GM23338 (cell line): ENCODE results near the gene SUGCT. TPM values are rescaled to one million over a fixed set of nuclear protein-coding genes. Genes with fewer than 3 reads are reported as not detected.

Source experiments
- ATAC-seq: fragments of 200-7000 bp; cut with Tn5 transposase; 3 replicates; pipeline ENCODE4 v1.9.1; 2020
- DNase-seq: peaks from one replicate; pipeline ENCODE4 v3.0.0-alpha.2; 2015; ENCODE audit warnings: low spot score
- H2AFZ ChIP-seq: fragments of 200-600 bp; sonication (generic); 2 replicates; pipeline ENCODE4 v1.8.0; 2016; ENCODE audit warnings: antibody characterized with exemption, mild to moderate bottlenecking, moderate library complexity
- H3F3A ChIP-seq: fragments of 200-600 bp; sonication (generic); replicated peaks from 2 replicates; pipeline ENCODE4 v1.8.0; 2017; ENCODE audit warnings: antibody characterized with exemption, mixed run types, low read depth
- H3K27ac ChIP-seq: fragments of 200-600 bp; sonication (generic); 2 replicates; pipeline ENCODE4 v1.6.1; 2016; ENCODE audit warnings: low read depth
- H3K27me3 ChIP-seq: fragments of 200-600 bp; sonication (generic); 2 replicates; pipeline ENCODE4 v1.8.0; 2016; ENCODE audit warnings: mild to moderate bottlenecking, mixed run types, moderate library complexity; ENCODE audit not compliant: insufficient read depth
- H3K36me3 ChIP-seq: fragments of 200-600 bp; sonication (generic); 2 replicates; pipeline ENCODE4 v1.8.0; 2016; ENCODE audit warnings: mild to moderate bottlenecking; ENCODE audit not compliant: insufficient read depth
- H3K4me1 ChIP-seq: fragments of 200-600 bp; sonication (generic); 2 replicates; pipeline ENCODE4 v1.8.0; 2016; ENCODE audit warnings: mild to moderate bottlenecking, moderate library complexity; ENCODE audit not compliant: insufficient read depth
- H3K4me2 ChIP-seq: fragments of 200-600 bp; sonication (generic); 2 replicates; pipeline ENCODE4 v1.7.1; 2017; ENCODE audit warnings: mixed run types
- H3K4me3 ChIP-seq: fragments of 200-600 bp; sonication (generic); 2 replicates; pipeline ENCODE4 v1.6.1; 2016; ENCODE audit warnings: mixed run types
- H3K79me2 ChIP-seq: fragments of 200-600 bp; sonication (generic); replicated peaks from 2 replicates; pipeline ENCODE4 v1.8.0; 2017; ENCODE audit warnings: mild to moderate bottlenecking; ENCODE audit not compliant: insufficient read depth
- H3K9me2 ChIP-seq: fragments of 200-600 bp; sonication (generic); 2 replicates; pipeline ENCODE4 v1.8.0; 2017; ENCODE audit not compliant: insufficient read depth
- H4K20me1 ChIP-seq: fragments of 200-600 bp; sonication (generic); replicated peaks from 2 replicates; pipeline ENCODE4 v1.8.0; 2017; ENCODE audit warnings: mild to moderate bottlenecking; ENCODE audit not compliant: insufficient read depth
- H3K27ac Mint-ChIP-seq: 2 replicates; pipeline ENCODE4 v1.8.0; 2020; ENCODE audit warnings: inconsistent platforms, mild to moderate bottlenecking, moderate library complexity, mixed read lengths
- H3K27me3 Mint-ChIP-seq: 3 replicates; pipeline ENCODE4 v1.8.0; 2022; ENCODE audit warnings: low read depth, mild to moderate bottlenecking, moderate library complexity, mixed read lengths, inconsistent platforms; ENCODE audit not compliant: insufficient read depth, poor library complexity
- H3K36me3 Mint-ChIP-seq: 3 replicates; pipeline ENCODE4 v1.8.0; 2021; ENCODE audit warnings: low read depth, mild to moderate bottlenecking, inconsistent platforms, moderate library complexity, mixed read lengths
- H3K4me1 Mint-ChIP-seq: 3 replicates; pipeline ENCODE4 v1.8.0; 2020; ENCODE audit warnings: mild to moderate bottlenecking, inconsistent platforms, mixed read lengths
- H3K4me3 Mint-ChIP-seq: 3 replicates; pipeline ENCODE4 v1.8.0; 2021; ENCODE audit warnings: moderate library complexity, mild to moderate bottlenecking, inconsistent platforms, mixed read lengths
- H3K9me3 Mint-ChIP-seq: 3 replicates; pipeline ENCODE4 v1.8.0; 2020; ENCODE audit warnings: moderate library complexity, mild to moderate bottlenecking, inconsistent platforms, mixed read lengths
- CREB1 ChIP-seq: fragments of 250-450 bp; sonication (Bioruptor Pico); IDR thresholded peaks from 2 replicates; pipeline ENCODE4 v1.5.0; 2020; ENCODE audit warnings: low read depth, mild to moderate bottlenecking, moderate library complexity
- CTCF ChIP-seq, 2 experiments: fragments of 200-600 bp in 1 of 2; sonication (generic) in 1 of 2; conservative IDR thresholded peaks; 2 replicates each; pipeline versions ENCODE4 v1.5.1 to v1.6.1; 2016 to 2017; ENCODE audit warnings: antibody characterized with exemption in 2 of 2, low read depth in 2 of 2, mild to moderate bottlenecking in 2 of 2, moderate library complexity in 1 of 2
- EZH2phosphoT487 ChIP-seq: fragments of 200-600 bp; sonication (generic); IDR thresholded peaks from one replicate; pipeline ENCODE4 v1.8.1; 2018; ENCODE audit warnings: antibody characterized with exemption; ENCODE audit not compliant: unreplicated experiment
- JUNB ChIP-seq: IDR thresholded peaks from one replicate; pipeline ENCODE4 v1.6.1; 2016; ENCODE audit warnings: antibody characterized with exemption; ENCODE audit not compliant: unreplicated experiment
- NANOG ChIP-seq: IDR thresholded peaks from 2 replicates; pipeline ENCODE4 v1.6.1; 2016; ENCODE audit warnings: antibody characterized with exemption, borderline replicate concordance
- POLR2AphosphoS5 ChIP-seq: IDR thresholded peaks from 2 replicates; pipeline ENCODE4 v1.6.1; 2016; ENCODE audit warnings: antibody characterized with exemption, low read depth
- STAT1 ChIP-seq: IDR thresholded peaks from one replicate; pipeline ENCODE4 v1.6.1; 2016; ENCODE audit warnings: antibody characterized with exemption; ENCODE audit not compliant: unreplicated experiment
- ZNF114 ChIP-seq: fragments of 250-450 bp; sonication (Bioruptor Pico); IDR thresholded peaks from 2 replicates; pipeline ENCODE4 v1.5.0; 2020; ENCODE audit warnings: mild to moderate bottlenecking, moderate library complexity
- ZNF331 ChIP-seq: fragments of 250-450 bp; sonication (Bioruptor Pico); IDR thresholded peaks from 2 replicates; pipeline ENCODE4 v1.5.0; 2020; ENCODE audit warnings: low read depth, mild to moderate bottlenecking, moderate library complexity
- ZNF462 ChIP-seq: fragments of 250-450 bp; sonication (Bioruptor Pico); IDR thresholded peaks from 2 replicates; pipeline ENCODE4 v1.5.0; 2020; ENCODE audit warnings: mild to moderate bottlenecking, moderate library complexity
- polyA plus RNA-seq: library from polyadenylated mRNA; unstranded; fragments of >200 nt; fragmentation: Nextera tagmentation; extraction: Ambion mirVana; gene quantifications from 2 replicates; pipeline ENCODE4 v1.2.1, GENCODE V29; 2016
- total RNA-seq: library from RNA; depleted of rRNA; stranded (reverse); fragments of >200 nt; shearing (Covaris generic); gene quantifications from 2 replicates; pipeline ENCODE4 v1.2.3, GENCODE V29; 2014
- TF ChIP-seq, protein P1 (sequence below): IDR thresholded peaks from one replicate; pipeline ENCODE4 v1.6.1; 2018; ENCODE audit warnings: antibody characterized with exemption; ENCODE audit not compliant: unreplicated experiment

Gene SUGCT
- total and polyA plus RNA-seq, 2 experiments from 2014 or later: 4.2 to 5.6 TPM

DNA sequence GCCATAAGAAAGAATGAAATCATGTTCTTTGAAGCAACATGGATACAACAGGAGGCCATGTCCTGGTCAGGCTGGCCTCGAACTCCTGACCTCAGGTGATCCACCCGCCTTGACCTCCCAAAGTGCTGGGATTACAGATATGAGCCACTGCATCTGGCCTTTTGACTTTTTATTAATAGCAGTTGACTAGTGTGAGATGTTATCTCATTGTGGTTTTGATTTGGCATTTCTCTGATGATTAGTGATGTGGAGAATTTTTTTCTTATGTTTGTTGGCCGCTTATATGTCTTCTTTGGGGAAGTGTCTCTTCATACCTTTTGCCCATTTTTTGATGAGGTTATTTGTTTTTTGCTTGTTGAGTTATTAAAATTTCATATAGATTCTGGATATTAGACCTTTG lies 400.9 kb downstream of the SUGCT start (continued):
- TF ChIP-seq ZNF462 (CRISPR knock-in tag) (no peak), STAT1 (no peak)
- TF ChIP-seq, protein P1, sequence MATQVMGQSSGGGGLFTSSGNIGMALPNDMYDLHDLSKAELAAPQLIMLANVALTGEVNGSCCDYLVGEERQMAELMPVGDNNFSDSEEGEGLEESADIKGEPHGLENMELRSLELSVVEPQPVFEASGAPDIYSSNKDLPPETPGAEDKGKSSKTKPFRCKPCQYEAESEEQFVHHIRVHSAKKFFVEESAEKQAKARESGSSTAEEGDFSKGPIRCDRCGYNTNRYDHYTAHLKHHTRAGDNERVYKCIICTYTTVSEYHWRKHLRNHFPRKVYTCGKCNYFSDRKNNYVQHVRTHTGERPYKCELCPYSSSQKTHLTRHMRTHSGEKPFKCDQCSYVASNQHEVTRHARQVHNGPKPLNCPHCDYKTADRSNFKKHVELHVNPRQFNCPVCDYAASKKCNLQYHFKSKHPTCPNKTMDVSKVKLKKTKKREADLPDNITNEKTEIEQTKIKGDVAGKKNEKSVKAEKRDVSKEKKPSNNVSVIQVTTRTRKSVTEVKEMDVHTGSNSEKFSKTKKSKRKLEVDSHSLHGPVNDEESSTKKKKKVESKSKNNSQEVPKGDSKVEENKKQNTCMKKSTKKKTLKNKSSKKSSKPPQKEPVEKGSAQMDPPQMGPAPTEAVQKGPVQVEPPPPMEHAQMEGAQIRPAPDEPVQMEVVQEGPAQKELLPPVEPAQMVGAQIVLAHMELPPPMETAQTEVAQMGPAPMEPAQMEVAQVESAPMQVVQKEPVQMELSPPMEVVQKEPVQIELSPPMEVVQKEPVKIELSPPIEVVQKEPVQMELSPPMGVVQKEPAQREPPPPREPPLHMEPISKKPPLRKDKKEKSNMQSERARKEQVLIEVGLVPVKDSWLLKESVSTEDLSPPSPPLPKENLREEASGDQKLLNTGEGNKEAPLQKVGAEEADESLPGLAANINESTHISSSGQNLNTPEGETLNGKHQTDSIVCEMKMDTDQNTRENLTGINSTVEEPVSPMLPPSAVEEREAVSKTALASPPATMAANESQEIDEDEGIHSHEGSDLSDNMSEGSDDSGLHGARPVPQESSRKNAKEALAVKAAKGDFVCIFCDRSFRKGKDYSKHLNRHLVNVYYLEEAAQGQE: no peak

DNA sequence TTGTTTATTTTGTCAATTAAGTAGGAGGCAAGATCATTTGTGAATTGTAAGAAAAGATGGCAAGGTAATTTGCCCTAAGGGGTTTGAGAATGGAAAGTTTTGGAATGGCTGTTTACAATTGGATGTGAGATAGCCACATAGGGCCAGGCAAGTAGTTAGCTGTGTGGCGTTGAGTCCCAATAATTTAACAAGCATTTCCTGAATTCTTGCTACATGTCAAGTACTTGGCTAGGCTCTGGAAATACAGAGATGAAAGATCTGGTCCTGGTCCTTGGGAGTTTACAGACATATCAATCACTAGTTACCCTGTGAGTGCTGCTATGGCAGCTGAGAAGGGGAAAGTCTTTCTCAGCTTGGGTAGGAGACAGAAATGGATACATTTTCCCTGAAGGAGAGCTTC lies 401.6 kb downstream of the SUGCT start:
- Mint-ChIP-seq H3K4me1 (no peaks in the 10 kb centered on the region), H3K9me3 (no peaks in the 10 kb centered on the region), H3K27ac (no peak overlapping the region), H3K4me3 (no peak overlapping the region), H3K27me3 (peaks cover 2% of the 10 kb centered on the region), H3K36me3 (no peaks in the 10 kb centered on the region)
- H3K27me3 ChIP-seq: no peaks in the 10 kb centered on the region
- no peaks in the 10 kb centered on the region; the same call in 1 of the 2 replicates for H3K9me2 ChIP-seq
- no peaks in the 10 kb centered on the region for H3K4me1 ChIP-seq
- no peaks in the 10 kb centered on the region for H3K36me3 ChIP-seq
- no peaks in the 10 kb centered on the region for H3F3A ChIP-seq
- H3K4me2 ChIP-seq: no peak overlapping the region
- H4K20me1 ChIP-seq: no peaks in the 10 kb centered on the region
- no peak for DNase-seq
- H3K4me3 ChIP-seq: no peak overlapping the region
- no peak overlapping the region for H3K27ac ChIP-seq
- no peak for ATAC-seq
- no peak overlapping the region for H2AFZ ChIP-seq
- H3K79me2 ChIP-seq: no peaks in the 10 kb centered on the region
- TF ChIP-seq NANOG (no peak), CTCF (conservative IDR thresholded peaks at IDR 0.05; ENCODE audit: low read depth in 2 of 2) (no peak), ZNF114 (CRISPR knock-in tag) (no peak), ZNF331 (CRISPR knock-in tag) (no peak), CREB1 (CRISPR knock-in tag) (no peak), POLR2AphosphoS5 (no peak), JUNB (no peak), EZH2phosphoT487 (no peak)
- TF ChIP-seq, protein P1: no peak
